Stimulated activated CD4-positive, alpha-beta T cell treated with anti-CD3 and anti-CD28 coated beads, Interleukin-12 subunit alpha, Interleukin-12 subunit beta, amount 100 ng/mL, for 24 hours (primary cell): ENCODE results near the gene BOD1.

Experiments
- DNase-seq, 2 experiments: peaks; one replicate each; pipeline ENCODE4 v3.0.0-alpha.2; 2020; ENCODE audit warnings: low read depth in 2 of 2

BOD1 gene

GRCh38 chr5:173640156-173640804 is 23.8 kb upstream of the BOD1 start:
- DNase-seq = no peak

- DNase-seq = no peak
Observed at GRCh38 chr5:173638126-173639040, 21.9 kb upstream of the BOD1 start.

- DNase-seq = no peak
Observed at GRCh38 chr5:173637340-173637739, 20.9 kb upstream of the BOD1 start.

GRCh38 chr5:173634465-173634983 is 18.1 kb upstream of the BOD1 start:
- DNase-seq = no peak

GRCh38 chr5:173633304-173633703 is 16.9 kb upstream of the BOD1 start:
- no peak for DNase-seq

- DNase-seq = no peak
Observed at GRCh38 chr5:173631478-173631877, 15.0 kb upstream of the BOD1 start.

GRCh38 chr5:173630724-173631365 is 14.4 kb upstream of the BOD1 start:
- no peak for DNase-seq

GRCh38 chr5:173629628-173630027 is 13.2 kb upstream of the BOD1 start:
- no peak for DNase-seq

- DNase-seq = no peak
Observed at GRCh38 chr5:173628501-173628900, 12.1 kb upstream of the BOD1 start.

- DNase-seq = no peak
Observed at GRCh38 chr5:173627860-173628392, 11.5 kb upstream of the BOD1 start.

- no peak for DNase-seq
Observed at GRCh38 chr5:173627271-173627670, 10.8 kb upstream of the BOD1 start.

- DNase-seq = no peak
Observed at GRCh38 chr5:173626505-173626820, 10.0 kb upstream of the BOD1 start.

GRCh38 chr5:173625673-173626504 is 9.4 kb upstream of the BOD1 start:
- no peak for DNase-seq

- DNase-seq = no peak
Observed at GRCh38 chr5:173625261-173625660, 8.8 kb upstream of the BOD1 start.

GRCh38 chr5:173624282-173624681 is 7.8 kb upstream of the BOD1 start:
- DNase-seq = no peak

GRCh38 chr5:173623789-173624188 is 7.3 kb upstream of the BOD1 start:
- DNase-seq = no peak

GRCh38 chr5:173623296-173623771 is 6.9 kb upstream of the BOD1 start:
- no peak for DNase-seq

- no peak for DNase-seq
Observed at GRCh38 chr5:173622183-173623047, 6.0 kb upstream of the BOD1 start.

GRCh38 chr5:173620784-173621183 is 4.3 kb upstream of the BOD1 start:
- no peak for DNase-seq

- DNase-seq = peak; percentile 4 to 19
Observed at GRCh38 chr5:173618927-173619519, 2.6 kb upstream of the BOD1 start.
